Hematopoietic multipotent progenitor cell (in vitro differentiated cells): ENCODE data around the gene SPC24. TPM values are rescaled to one million over a fixed set of nuclear protein-coding genes. Genes with fewer than 3 reads are reported as not detected.

ENCODE experiments used
- DNase-seq, 3 donors: peaks; one replicate each; pipeline ENCODE4 v3.0.0-alpha.2; 2011 to 2015; ENCODE audit warnings: low read depth in 2 of 3, low spot score in 2 of 3
- total RNA-seq: library from RNA; depleted of rRNA; stranded (reverse); fragments of >200 nt; gene quantifications from one replicate; pipeline ENCODE4 v1.2.3, GENCODE V29; 2012

Gene SPC24
- total RNA-seq: 6.7 TPM

- peak; percentile 73 to 98 (median 97) for DNase-seq
Observed at GRCh38 chr19:11155373-11156120, at the start of gene SPC24. TSS of gene SPC24 (minus strand) at chr19:11155782. CDS start at chr19:11155776, 6 bp downstream.

- DNase-seq: peak in 2 of 3 donors; percentile 93 to 99
Observed at GRCh38 chr19:11204943-11205349, 49.4 kb upstream of the SPC24 start.

- DNase-seq: no peak
Observed at GRCh38 chr19:11204076-11204602, 48.6 kb upstream of the SPC24 start.

- DNase-seq: peak in 2 of 3 donors; percentile 84 to 85
Observed at GRCh38 chr19:11203194-11204075, 47.9 kb upstream of the SPC24 start.

DNA sequence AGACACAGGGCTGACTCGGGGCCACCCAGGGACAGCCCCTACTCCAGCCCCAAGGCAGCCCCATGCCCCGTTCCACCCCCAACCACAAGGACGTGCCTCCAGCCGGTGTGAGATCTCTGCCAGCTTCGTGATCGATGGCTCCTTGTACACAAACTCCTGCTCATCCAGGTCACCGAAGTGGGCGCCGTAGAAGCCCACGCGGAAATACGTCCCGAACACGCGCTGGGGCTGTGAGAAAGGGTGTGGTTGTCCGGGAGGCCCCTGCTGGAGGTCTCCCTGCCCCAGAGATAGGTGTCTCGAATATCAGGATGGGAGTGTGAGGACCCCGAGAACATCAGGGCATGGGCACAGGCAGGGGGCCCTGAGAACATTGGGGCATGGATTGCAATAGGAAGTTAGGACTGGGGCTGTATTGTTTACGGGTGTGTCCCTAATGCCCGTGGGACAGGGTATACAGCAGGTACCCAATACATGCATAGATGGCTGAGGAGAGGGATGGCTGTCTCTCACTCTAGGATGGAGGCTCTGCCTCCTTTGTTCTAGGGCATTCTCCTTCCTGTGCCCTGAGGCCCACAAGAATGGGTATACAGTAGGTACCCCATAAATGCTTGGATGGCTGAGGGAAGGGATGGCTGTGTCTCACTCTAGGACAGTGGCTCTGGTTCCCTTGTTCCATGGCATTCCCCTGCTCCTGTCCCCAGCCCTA, 47.1 kb upstream of the SPC24 start:
- no peak for DNase-seq

- no peak for DNase-seq
Observed at GRCh38 chr19:11201791-11202190, 46.2 kb upstream of the SPC24 start.

GRCh38 chr19:11200931-11201330, 45.3 kb upstream of the SPC24 start:
- DNase-seq: no peak

DNA sequence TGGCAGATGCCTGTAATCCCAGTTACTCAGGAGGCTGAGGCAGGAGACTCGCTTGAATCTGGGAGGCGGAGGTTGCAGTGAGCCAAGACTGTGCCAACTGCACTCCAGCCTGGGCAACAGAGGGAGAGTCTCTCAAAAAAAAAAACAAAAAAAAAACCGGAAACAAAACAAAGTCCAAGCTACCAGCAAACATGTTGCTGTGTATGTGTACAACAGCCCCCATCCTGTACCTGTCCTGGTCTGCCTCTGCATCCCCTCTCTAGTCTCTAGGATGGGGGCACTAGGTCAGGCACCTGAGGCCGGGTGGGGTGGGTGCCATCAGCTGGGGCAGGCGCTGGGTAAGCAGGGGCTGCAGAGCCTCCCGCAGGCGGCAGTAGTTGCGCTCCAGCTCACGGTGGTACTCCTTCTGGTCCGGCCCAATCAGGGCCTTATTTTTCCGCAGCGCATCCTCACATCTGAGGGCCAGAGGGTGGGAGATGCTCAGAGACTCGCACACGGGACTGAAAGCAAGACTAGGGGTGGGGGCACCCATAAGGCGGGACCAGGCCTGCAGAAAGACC, 44.5 kb upstream of the SPC24 start:
- DNase-seq: no peak

DNA sequence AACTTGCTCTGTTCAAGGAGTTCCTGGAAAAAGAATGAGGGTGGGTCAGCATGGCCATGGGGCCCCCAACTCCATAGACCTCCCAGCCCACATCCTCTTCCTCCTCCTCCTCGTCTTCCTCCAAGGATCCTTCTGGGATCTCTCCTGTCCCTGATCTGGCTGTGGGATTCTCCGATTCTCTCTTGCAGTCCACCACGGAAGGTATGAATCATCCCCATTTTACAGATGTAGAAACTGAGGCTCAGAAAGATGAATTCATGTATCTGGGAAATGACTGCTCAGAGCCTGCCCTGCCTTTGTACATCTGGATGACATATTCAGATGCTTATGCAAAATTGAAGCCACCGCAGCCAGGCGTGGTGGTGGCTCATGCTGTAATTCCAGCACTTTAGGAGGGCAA, 43.9 kb upstream of the SPC24 start:
- DNase-seq: no peak

DNA sequence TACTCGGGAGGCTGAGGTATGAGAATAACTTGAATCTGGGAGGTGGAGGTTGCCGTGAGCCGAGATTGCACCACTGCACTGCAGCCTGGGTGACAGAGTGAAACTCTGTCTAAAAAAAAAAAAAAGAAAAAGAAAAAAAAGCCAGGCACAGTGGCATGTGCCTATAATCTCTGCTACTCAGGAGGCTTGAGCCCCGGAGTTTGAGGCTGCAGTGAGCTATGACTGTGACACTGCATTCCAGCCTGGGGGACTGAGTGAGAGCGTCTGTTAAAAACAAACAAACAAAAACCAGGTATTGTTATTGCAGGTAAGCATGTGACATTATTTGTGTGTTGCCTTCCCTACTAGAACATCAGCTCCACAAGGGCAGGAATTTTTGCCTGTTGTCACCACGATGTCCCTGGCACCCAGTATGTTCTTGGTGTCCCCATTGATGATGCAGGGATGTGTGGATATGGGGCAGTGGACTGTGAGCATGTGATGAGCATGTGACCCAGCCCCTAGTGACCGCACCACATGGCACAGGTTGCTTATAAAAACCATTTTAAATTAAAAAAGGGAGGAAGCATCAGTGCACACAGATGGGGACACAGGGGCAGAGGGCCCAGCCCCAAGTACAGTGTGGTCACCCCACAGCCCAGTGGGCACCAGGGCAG, 43.3 kb upstream of the SPC24 start:
- no peak for DNase-seq

DNA sequence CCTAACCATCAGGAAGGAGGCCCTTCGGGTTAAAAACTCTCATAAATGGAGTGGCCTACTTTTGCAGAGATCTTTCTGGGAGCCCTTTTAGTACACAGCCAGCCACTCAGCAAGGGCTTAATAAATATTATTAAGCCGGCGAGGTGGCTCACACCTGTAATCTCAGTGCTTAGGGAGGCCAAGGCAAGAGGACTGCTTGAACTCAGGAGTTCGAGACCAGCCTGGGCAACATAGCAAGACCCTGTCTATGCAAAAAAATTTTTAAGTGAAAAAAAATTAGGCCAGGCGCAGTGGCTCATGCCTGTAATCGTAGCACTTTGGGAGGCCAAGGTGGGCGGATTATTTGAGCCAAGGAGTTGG, 42.6 kb upstream of the SPC24 start:
- DNase-seq: no peak

- DNase-seq: peak; percentile 54 to 82 (median 77)
Observed at GRCh38 chr19:11197291-11198174, 42.0 kb upstream of the SPC24 start, which contains the start of gene KANK2. TSS of gene KANK2 (minus strand) at chr19:11197545. CDS start at chr19:11194511, 3,034 bp downstream.

DNA sequence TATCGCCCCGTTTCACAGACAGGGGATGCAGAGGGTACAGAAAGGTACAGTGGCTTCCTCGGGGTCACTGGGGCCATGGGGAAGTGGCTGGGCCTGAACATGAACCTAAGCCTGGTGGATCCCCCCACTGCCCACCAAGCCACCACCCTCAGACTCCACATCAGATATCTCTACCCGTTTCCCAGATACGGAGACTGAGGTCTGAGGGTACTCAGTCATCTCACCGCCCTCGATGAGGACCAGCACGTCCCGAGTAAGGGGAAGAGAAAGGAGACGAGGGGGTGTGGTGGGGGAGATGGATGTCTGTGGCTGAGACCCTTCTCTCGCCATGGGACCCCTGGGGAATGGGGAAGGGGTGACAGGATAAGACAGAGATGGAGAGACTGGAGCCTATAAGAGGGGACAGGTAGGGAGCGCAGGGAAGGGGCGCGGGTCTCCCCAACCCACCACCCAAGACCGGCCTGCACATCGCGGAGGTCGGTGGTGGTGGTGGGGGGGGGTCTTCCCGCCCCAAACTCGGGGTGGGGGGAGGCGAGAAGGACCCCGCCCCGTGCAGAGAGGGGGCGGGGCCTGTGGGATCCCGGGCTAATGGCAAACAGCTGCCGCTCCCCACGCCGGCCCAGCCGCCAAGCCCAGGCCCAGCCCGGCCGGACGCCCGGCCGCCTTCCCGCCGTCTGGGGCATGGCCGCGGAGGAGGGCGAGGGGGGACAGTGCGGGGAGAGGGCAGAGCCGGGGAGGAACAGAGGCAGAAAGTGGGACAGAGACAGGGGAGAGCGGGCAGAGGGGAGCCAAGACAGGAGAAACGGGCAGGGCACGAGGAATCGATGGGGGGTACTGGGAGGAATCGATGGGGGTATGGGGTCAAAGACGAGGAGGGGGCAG, 41.1 kb upstream of the SPC24 start:
- DNase-seq: no peak

DNA sequence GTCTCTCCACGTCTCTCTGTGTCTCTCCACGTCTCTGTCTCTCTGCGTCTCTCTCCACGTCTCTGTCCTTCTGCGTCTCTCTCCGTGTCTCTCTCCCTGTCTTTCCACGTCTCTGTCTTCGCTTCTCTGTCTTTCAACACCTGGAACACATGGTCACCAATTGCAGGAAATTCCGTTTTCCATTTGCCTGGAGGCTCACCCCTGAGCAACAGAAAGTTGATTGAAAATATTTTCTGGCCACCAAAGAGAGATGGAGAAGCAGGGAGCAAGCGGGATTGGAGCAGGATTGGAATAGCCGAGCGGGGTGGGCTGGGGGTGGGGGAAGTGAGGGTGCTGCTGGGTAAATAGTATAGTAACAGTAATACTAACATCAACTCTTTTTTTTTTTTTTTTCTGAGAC, 40.1 kb upstream of the SPC24 start:
- no peak for DNase-seq

DNA sequence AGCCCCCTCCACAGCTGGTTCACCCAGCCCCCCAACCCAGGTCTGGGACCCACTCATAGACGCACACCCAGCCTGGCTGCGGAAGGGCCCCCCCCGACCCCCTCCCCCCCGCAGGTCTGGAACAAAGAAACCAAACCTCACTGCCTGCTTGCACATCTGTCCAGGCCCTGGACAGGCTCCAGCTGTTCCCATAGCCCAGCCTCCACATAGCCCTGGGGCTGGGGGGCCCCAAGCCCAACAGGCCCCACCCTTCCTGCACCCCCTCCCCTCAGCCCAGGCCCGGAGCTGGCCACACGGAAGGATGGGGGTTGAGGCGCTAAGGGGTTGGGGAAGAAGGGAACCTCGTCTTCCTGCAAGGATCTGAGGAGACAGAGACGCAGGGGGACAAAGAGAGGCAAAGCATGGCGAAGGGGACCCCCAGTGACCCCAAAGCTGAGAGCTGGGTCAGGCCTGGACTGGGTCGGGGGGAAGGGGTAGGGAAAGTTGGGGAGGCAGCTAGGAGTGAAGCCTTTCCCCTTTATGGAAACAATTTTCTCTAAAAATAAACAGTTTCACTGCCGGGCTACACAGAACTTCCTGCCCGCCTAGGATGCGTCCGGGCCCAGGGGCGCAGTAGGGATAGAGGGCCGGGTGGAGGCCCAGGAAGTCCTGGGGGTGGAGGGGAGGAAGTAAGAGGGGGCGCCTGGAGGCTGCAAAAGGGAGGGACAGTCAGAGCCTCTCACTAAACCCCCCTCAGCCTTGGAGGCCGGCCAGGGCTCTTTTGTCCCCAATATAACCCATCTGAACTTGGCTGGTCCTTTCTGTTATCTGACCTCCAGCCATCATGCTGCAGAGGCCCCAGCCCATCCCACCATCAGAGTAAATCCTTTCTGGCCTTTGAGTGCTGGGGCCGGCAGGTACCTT, 39.3 kb upstream of the SPC24 start:
- DNase-seq: no peak

GRCh38 chr19:11194173-11194572, 38.6 kb upstream of the SPC24 start:
- no peak for DNase-seq
